ENCODE data around the gene ARIH2.

ARIH2 gene

GRCh38 chr3:49019941-49020329, 101.3 kb downstream of the ARIH2 start:
- in situ Hi-C loops (cut with MboI; ENCODE audit: low sequenced_read_pairs, unreplicated experiment) = no loop called here
- TF ChIP-seq, protein P1, sequence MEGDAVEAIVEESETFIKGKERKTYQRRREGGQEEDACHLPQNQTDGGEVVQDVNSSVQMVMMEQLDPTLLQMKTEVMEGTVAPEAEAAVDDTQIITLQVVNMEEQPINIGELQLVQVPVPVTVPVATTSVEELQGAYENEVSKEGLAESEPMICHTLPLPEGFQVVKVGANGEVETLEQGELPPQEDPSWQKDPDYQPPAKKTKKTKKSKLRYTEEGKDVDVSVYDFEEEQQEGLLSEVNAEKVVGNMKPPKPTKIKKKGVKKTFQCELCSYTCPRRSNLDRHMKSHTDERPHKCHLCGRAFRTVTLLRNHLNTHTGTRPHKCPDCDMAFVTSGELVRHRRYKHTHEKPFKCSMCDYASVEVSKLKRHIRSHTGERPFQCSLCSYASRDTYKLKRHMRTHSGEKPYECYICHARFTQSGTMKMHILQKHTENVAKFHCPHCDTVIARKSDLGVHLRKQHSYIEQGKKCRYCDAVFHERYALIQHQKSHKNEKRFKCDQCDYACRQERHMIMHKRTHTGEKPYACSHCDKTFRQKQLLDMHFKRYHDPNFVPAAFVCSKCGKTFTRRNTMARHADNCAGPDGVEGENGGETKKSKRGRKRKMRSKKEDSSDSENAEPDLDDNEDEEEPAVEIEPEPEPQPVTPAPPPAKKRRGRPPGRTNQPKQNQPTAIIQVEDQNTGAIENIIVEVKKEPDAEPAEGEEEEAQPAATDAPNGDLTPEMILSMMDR (IDR thresholded peaks at IDR 0.05; ENCODE audit: borderline replicate concordance, control extremely low read depth, extremely low read depth, insufficient read depth, missing control alignments) = no peak
- no peak for DNase-seq (ENCODE audit: low spot score)

- peak; percentile 72 for DNase-seq (ENCODE audit: low spot score)
- TF ChIP-seq, protein P1 (IDR thresholded peaks at IDR 0.05; ENCODE audit: borderline replicate concordance, control extremely low read depth, extremely low read depth, insufficient read depth, missing control alignments) = peak; percentile 12
- in situ Hi-C loops (cut with MboI; ENCODE audit: low sequenced_read_pairs, unreplicated experiment) = no loop called here
Measured at GRCh38 chr3:49020330-49021212, 101.9 kb downstream of the ARIH2 start.

GRCh38 chr3:49021213-49021812, 102.7 kb downstream of the ARIH2 start:
- TF ChIP-seq, protein P1 (IDR thresholded peaks at IDR 0.05; ENCODE audit: borderline replicate concordance, control extremely low read depth, extremely low read depth, insufficient read depth, missing control alignments) = no peak
- peak; percentile 96 for DNase-seq (ENCODE audit: low spot score)
- in situ Hi-C loops (cut with MboI; ENCODE audit: low sequenced_read_pairs, unreplicated experiment) = no loop called here

DNA sequence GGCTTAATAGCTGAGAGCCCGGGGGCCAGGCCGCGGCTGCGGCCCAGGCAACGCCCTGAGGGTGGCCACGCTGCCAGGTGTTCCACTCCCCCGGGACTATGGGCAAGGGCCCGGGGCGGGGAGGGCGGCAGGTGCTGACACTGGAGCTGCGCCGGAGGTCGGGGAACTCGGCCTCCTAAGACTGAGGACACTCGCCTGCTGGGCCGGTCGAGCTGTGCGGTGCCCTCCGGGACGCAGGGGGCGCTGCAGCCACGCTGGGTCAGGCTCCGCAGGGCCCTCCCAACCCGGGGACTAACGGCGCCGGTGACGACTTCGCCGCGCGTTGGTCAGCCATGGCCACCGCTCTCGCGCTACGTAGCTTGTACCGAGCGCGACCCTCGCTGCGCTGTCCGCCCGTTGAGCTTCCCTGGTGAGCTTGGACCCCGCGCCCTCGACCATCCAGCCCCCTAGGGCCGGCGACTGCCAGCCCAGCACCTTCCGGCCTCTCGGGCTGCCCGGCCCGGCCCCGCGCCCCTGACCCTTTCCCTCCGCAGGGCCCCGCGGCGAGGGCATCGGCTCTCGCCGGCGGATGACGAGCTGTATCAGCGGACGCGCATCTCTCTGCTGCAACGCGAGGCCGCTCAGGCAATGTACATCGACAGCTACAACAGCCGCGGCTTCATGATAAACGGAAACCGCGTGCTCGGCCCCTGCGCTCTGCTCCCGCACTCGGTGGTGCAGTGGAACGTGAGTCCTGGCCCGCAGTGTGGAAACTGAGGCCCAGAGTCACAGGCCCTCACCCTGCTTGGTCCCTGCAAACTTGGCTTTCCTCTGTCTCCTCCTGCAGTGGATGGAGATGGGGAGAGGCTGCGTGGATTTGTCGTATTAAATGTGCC, 103.4 kb downstream of the ARIH2 start, which contains the start of gene NDUFAF3:
Gene NDUFAF3, plus strand, starts transcription at position 309 of the 875 bp plus-strand sequence. Its CDS starts 24 bp downstream, at position 333.
- TF ChIP-seq, protein P1 (IDR thresholded peaks at IDR 0.05; ENCODE audit: borderline replicate concordance, control extremely low read depth, extremely low read depth, insufficient read depth, missing control alignments) = peak; percentile 99
- in situ Hi-C loops (cut with MboI; ENCODE audit: low sequenced_read_pairs, unreplicated experiment) = no loop called here

GRCh38 chr3:49022688-49023171, 104.1 kb downstream of the ARIH2 start:
- TF ChIP-seq, protein P1 (IDR thresholded peaks at IDR 0.05; ENCODE audit: borderline replicate concordance, control extremely low read depth, extremely low read depth, insufficient read depth, missing control alignments) = no peak
- no peak for DNase-seq (ENCODE audit: low spot score)
- in situ Hi-C loops (cut with MboI; ENCODE audit: low sequenced_read_pairs, unreplicated experiment) = no loop called here

More for the DNA sequence above, 103.4 kb downstream of the ARIH2 start, which contains the start of gene NDUFAF3:
- peak; percentile 91 for DNase-seq (ENCODE audit: low spot score)

DNA sequence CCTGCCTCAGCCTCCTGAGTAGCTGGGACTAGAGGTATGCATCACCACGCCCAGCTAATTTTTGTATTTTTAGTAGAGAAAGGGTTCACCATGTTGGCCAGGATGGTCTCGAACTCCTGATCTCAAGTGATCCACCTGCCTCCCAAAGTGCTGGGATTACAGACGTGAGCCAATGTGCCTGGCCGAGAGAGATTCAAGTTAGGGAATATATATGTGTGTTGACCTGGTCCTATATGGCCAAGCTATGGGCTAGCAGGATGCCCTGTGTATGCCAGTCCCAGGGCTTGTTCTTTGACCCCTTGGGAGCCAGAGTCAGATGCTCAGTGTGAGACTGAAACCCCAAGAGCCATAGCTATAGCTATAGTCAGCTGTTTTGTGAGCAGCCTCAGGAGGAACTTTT, 105.1 kb downstream of the ARIH2 start:
- DNase-seq (ENCODE audit: low spot score) = no peak
- TF ChIP-seq, protein P1 (IDR thresholded peaks at IDR 0.05; ENCODE audit: borderline replicate concordance, control extremely low read depth, extremely low read depth, insufficient read depth, missing control alignments) = no peak
- in situ Hi-C loops (cut with MboI; ENCODE audit: low sequenced_read_pairs, unreplicated experiment) = no loop called here
